NCI-H345 treated with DMSO at 0.1 percent for 48 hours (cell line): ENCODE data around the gene ST7.
"Not testable (repeated sequence)": the region's sequence is repeated elsewhere in the genome, so short reads cannot be mapped to it uniquely, and the experiment has no call there.

Experiments
- DNase-seq: peaks from one replicate; lab custom pipeline; 2025; ENCODE audit not compliant: unreplicated experiment; lab: John Stamatoyannopoulos, UW

Gene ST7

GRCh38 chr7:116950889-116951351 is 2.4 kb upstream of the ST7 start:
- no peak for DNase-seq

DNA sequence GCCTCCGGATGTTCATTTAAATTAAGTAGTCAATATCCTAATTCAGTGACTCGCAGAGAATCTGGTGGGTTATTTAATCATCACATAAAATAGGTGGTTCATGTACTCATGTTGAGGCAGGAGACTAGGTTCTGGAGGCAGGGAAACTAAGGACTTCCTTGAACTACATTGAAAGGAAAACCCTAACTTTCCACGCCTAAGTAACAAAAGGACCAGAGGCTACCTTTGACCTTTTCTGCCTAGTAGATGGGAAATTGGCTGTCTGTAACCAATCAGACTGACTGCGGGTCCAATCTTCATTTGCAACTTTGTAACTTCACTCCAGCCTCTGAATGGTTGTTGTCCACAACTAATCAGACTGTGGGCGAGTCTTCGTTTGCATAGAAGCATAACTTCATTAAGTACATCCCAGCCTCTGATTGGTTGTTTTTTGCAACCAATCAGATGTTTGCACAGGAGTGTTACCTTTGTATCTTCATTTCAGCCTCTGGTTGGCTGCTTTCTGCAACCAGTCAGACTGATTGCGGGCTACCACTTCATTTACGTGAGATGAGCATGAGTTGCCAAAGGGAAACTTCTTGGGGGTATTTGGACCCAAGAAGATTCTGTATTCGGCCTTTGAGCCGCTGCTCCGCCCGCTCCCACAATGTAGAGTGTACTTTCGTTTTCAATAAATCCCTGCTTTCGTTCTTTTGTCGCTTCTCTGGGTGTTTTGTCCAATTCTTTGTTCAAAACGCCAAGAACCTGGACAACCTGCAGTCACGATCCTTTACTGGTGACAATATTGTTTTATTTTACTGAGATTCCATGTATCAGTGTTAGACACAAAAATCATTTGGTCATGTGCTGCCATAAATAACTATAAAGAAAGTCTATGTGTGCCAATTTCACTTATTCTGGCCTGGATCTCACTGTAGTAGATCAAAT is 1.7 kb upstream of the ST7 start:
- no peak for DNase-seq

DNA sequence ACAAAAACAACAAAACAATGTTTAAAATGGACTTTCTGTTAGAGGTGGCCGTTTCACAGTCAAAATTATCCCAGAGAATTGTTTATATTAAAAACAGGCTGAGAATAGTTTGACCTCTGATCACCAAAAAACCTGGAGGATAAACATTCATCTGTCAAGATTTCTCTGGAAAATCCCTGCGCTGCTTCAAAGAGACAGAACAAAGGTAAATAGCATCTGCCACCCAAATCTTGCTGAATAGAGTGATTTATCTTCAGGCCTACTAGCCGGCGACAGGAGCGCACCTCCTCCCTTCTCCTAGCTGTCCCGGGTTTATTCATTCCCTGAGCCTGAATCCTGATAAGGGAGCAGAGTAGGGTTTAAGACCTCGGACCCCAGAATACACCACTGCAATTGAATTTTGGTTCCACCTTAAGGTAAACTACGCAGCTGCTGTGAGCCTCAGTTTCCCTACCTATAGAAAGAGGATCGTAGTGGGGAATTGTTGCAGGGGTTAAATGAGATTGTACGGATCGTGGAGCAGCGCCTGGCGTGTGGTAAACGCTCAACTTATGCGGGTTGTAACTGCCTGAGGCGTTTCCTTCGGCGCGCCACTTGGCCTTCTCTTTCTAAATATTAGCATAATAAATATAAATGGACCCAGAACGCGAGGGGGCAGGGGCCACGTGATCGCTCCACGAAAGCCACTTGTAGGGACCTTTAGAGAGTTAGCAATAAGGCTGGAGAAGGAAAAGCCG is 498 bp upstream of the ST7 start:
- peak; percentile 38 for DNase-seq

DNA sequence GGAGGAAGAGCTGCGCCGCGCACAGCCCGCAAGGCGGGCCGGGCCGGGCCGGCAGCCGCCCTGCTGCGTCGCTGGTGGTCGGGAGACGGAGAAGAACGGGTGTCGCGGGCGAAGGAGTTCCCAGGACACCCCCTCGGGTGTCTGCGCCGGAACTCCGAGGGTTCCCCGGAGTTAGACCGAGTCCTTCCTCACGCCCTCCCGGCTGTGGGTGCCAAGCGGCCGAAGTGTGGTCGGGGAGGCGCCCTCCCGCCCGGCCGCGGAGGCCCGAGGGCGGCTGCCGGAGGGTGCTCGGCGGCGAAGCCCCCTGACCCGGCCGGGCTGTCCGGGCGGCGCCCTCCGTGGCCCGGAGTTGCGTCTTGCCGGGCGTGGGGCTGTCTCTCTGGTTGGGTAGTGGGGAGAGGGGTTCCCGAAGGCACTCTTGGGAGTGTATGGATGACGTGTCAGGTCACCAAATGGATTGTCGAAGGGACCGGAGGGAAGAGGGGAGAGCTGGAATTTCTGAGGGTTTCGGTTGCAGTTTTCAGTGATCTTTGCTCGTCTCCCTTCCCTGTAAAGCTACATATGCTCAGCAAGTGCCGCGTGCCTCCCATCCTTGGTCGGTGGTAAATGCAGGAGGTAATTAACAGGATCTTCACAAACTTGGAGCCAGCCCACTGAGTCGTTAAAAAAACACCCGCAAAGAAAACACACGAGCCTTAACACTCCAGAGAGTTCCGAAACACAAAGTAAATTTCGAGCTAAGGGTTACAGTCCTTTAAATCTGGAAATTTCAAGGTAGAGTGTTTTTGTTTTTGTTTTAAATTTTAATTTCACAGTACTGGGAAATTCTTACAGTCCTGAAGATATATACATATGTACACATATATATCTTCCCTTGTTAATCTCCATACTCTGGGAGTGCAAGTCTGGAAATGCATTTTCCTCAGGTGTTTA is 871 bp downstream of the ST7 start:
- DNase-seq = peak; percentile 42

DNA sequence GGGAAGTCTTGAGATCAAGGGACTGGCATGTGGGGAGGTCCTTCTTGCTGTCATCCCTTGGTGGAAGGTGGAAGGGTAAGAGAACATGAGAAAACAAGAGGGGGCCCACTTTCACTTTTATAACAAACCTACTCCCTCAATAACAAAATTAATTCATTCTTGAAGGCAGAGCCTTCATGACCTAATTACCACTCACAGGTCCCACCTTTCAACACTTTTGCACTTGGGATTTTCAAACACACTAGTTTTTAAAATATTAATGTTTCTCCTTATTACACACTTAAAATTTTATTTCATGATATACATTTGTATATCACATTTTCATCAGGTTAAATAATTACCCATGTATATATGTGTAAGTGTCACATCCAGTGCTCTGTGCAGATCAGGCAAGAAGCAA is 2.0 kb downstream of the ST7 start:
- DNase-seq = no peak

DNA sequence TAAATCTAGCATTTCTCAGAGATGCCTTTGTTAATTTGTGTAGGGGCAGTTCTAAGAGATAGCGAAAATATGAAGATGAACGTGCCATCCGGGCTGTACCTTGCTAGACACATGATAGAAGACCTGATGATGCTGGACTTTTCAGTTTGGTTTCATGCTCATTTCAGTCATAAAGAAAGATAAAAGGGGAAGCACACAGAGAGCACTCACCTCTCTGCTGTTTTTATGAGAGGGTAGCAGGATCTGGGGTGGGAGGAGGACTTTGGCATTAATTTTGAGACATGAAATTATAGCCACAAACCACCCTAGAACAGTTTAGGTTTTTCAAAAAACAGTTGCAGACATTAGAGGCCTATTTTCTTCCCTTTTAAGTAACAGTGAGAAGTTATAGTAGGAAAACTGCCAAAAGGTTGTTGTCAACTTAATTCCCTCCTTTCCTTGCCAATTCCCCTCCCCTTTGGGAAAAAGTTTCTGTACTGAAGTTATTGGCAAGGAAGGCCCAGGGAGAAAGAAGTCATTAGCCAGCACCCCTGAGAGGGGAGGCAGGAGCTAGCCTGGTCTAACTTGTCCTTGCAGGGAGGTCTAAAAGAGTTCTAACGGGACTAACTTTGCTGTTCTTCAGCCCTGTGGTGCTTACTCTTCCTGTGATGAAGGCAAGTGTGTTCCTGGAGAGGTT is 2.6 kb downstream of the ST7 start:
- DNase-seq = no peak

DNA sequence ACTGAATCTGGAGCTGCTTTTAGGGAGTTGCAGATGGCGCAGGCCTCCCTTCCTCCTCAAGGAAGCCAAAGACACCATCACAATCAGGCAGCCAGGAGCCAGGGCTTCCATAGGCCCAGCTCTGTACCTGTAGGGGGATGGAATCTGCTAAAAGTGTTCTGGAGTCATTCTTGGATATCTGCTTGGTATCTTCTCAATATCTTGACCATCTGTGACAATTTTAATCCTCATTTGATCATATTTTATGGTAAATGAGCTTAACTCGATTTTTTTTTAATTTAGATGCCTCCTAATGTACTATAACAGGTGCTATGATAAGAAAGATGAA is 3.1 kb downstream of the ST7 start:
- no peak for DNase-seq

DNA sequence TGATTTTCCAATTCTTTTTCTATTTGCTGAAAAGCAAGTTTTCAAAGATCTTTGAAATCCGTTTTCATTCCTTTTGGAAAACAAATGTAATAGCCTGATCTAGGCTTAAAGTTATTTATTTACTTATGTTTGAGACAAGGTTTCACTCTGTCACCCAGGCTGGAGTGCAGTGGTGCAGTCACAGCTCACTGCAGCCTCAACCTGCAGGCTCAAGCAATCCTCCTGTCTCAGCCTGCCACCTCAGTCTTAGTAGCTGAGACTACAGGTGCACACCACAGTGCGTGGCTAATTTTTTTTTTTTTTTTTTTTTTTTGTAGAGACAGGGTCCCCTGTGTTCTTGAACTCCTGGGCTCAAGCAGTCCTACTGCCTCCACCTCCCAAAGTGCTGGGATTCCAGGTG is 4.6 kb downstream of the ST7 start:
- no peak for DNase-seq

- not testable (repeated sequence) for DNase-seq
Observed at GRCh38 chr7:116961966-116962673, 8.8 kb downstream of the ST7 start.

GRCh38 chr7:116963234-116963633 is 9.9 kb downstream of the ST7 start:
- no peak for DNase-seq

DNA sequence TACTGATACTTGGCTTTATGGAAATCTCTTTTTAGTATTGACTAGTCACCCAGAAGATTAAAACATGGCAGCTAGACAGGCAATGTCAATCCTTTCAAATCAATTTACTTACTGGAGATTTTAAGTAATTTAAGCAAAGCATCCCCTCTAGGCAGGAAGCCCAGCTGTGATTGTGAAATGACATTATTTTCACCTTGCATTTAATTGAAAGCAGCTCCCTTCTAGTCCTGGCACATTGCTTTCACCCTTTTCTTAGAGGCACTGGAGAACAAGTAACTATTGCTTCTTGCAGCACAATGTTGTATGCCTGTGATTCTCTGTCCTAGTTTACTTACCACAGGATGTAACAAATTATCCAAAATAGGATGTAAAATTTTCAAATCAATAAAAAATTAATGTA is 13.3 kb downstream of the ST7 start:
- no peak for DNase-seq

- no peak for DNase-seq
Observed at GRCh38 chr7:116967254-116967922, 14.1 kb downstream of the ST7 start.

DNA sequence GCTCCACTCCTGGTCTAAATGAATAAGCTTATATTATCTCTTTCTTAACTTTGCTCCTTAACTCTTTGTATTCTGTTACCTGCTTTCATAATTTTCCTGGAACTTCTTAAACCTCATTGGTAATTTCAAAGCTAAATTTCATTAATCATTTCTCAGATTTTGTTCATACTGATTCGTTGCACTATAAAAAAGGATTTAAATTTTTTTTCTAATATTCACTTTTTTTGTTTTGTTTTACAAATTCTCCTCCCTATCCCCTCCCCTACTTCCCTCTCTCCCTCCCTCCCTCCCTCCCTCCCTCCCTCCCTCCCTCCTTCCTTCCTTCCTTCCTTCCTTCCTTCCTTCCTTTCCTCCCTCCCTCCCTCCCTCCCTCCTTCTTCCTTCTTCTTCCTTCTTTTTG is 14.7 kb downstream of the ST7 start:
- DNase-seq = no peak

DNA sequence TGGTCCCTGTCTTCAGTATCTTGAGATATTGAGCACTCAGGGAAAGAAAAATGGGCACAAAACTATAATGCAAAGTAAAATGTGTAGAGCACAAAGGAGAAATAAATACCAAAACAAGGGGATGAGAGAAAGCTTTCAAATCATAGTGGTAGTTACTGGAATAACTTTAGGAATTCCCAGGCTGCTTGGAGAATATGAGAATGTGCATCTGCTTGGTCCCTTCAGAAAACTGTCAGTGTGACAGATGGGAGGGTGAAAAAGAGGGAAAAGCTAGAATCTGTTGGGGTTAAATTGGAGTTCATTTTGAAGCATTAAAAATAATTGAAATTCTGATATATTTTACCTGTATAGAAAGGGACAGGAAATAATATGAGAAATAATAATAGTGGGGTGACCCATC is 15.3 kb downstream of the ST7 start:
- DNase-seq = no peak

- no peak for DNase-seq
Observed at GRCh38 chr7:116969371-116969902, 16.1 kb downstream of the ST7 start.

DNA sequence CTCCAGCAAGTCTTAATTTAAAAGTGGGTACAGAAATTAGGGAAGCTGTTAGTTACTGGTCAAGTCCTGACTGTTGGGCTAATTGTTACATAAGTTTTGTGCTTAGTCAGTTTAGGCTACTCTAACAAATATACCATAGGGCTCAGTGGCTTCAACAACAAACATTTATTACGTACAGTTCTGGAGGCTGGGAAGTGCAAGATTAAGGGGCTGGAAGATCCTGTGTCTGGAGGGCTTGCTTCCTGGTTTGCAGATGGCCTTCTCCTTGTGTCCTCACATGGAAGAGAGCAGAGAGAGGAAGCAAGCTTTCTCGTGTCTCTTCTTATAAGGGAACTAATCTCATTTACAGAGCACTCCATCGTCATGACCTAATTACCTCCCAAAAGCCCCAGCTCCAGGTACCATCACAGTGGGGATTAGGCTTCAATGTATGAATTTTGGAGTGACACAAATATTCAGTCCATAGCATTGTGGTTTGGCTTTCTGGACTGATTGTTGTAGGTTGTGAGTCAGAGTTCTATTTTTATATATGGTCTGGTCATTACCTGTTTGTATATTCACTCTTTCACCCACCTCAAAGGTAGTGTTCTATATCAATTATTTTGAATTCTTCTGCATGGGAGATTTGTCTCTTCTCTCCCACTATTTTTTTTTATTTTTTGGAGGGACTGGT is 17.1 kb downstream of the ST7 start:
- no peak for DNase-seq

- DNase-seq = not testable (repeated sequence)
Observed at GRCh38 chr7:116971153-116971552, 17.9 kb downstream of the ST7 start.

DNA sequence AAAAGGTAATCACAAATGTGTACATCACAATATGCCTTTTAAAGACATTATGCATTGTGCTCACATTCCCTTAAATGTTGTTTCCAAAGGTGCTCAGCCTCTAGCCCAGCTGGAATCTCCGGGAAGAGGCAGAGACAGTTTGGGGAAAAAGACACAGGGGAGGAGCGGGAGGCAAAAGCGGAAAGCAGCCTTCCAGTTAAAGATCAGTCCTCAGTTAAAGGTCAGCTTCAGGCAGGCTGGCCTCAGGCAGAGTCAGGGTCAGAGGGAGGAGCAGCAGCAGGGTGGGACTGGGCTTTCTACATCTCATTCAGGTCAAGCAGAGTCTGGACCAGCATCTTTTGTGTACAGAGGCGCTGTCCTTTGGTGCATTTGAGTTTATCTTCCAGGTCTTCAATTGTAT is 18.6 kb downstream of the ST7 start:
- DNase-seq = no peak

- not testable (repeated sequence) for DNase-seq
Observed at GRCh38 chr7:116975024-116975423, 21.7 kb downstream of the ST7 start.
